ENCODE data around the gene C16orf86. TPM values are rescaled to one million over a fixed set of nuclear protein-coding genes. Genes with fewer than 3 reads are reported as not detected.

Gene C16orf86
- total and polyA plus RNA-seq, 2 of the 8 experiments (the other 6 are each of a cell fraction or from before 2014, with no cell fraction given), result 1.4 to 2.3 TPM

- TF ChIP-seq GTF2F1 (IDR thresholded peaks at IDR 0.05; ENCODE audit: borderline replicate concordance, low read depth, low read length), result no peak
- no peak for TF ChIP-seq MAX (IDR thresholded peaks at IDR 0.05)
- TF ChIP-seq ASH2L (IDR thresholded peaks at IDR 0.05; ENCODE audit: low read length), result no peak
- TF ChIP-seq ATF2 (IDR thresholded peaks at IDR 0.05; ENCODE audit: low read length), result no peak
- no peak for TF ChIP-seq JUND (IDR thresholded peaks at IDR 0.05; ENCODE audit: low read length)
- TF ChIP-seq CHD2 (IDR thresholded peaks at IDR 0.05; ENCODE audit: low read length), result no peak
Observed at GRCh38 chr16:67710607-67711006, 44.0 kb downstream of the C16orf86 start (continued).

Data from H1 (cell line).